ENCODE results near the gene BABAM2. TPM values are rescaled to one million over a fixed set of nuclear protein-coding genes. Genes with fewer than 3 reads are reported as not detected.

The BABAM2 gene
- total and polyA plus RNA-seq, 2 of the 4 experiments (the other 2 are of a cell fraction), result 20.9 to 23.1 TPM

DNA sequence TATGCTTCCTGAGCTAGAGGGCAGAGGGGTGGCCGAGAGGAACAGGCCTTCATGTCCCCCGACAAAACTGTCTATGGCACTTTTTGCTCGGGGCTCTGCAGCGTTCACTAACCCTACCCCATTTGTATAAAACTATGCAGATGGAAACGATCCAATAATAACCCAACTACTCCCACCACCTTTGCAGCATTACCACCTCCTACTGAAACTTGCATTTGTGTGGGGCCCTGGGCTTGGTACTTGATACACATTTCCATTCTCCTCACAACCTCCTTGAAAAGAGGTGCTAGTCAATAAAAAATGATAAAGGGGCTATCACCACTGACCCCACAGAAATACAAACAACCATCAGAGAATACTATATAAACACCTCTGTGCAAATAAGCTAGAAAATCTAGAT lies 438.7 kb downstream of the BABAM2 start:
- no peak overlapping the region; the same call in 1 of the 2 replicates for H3K18ac ChIP-seq (ENCODE audit: low read depth, low read length)
- no peak for DNase-seq
- 94% methylated on average over 5 of the region's 5 CpGs; no CpG with 5 or more reads in 1 of the 2 experiments for WGBS, 2 experiments (ENCODE audit: extremely low coverage in 2 of 2, insufficient read length in 1 of 2)
- H2AK9ac ChIP-seq (replicated peaks; ENCODE audit: low read depth, low read length, poor library complexity), result no peak overlapping the region
- no peak overlapping the region for H3K4ac ChIP-seq (ENCODE audit: low read depth, low read length)
- dilution Hi-C loops (cut with HindIII; ENCODE audit: low sequenced_read_pairs, unreplicated experiment), result no loop called here
- no peak for ATAC-seq (ENCODE audit: low read depth)
- H3K27me3 ChIP-seq (ENCODE audit: control insufficient read depth, insufficient read depth, low read length), result no peaks in the 10 kb centered on the region
- H2BK15ac ChIP-seq (ENCODE audit: low read depth, low read length), result no peak overlapping the region
- H4K91ac ChIP-seq (ENCODE audit: insufficient read depth, low read depth, low read length), result no peak overlapping the region
- H3K36me3 ChIP-seq (ENCODE audit: control insufficient read depth, insufficient read depth, low read length), result no peaks in the 10 kb centered on the region
- TF ChIP-seq MXI1 (IDR thresholded peaks at IDR 0.05; ENCODE audit: borderline replicate concordance, low read depth, low read length) (no peak), RCOR1 (IDR thresholded peaks at IDR 0.05; ENCODE audit: insufficient replicate concordance, low read length) (no peak), RFX5 (IDR thresholded peaks at IDR 0.05; ENCODE audit: low read depth, low read length) (no peak), BHLHE40 (IDR thresholded peaks at IDR 0.05; ENCODE audit: low read depth, low read length) (no peak), POLR2A (IDR thresholded peaks at IDR 0.05; ENCODE audit: low read depth, low read length) (no peak), CEBPB (IDR thresholded peaks at IDR 0.05; ENCODE audit: low read depth, low read length) (no peak), RAD21 (IDR thresholded peaks at IDR 0.05; ENCODE audit: low read length) (no peak), FOS (IDR thresholded peaks at IDR 0.05; ENCODE audit: low read depth, low read length) (no peak)
- TF ChIP-seq, protein P1, sequence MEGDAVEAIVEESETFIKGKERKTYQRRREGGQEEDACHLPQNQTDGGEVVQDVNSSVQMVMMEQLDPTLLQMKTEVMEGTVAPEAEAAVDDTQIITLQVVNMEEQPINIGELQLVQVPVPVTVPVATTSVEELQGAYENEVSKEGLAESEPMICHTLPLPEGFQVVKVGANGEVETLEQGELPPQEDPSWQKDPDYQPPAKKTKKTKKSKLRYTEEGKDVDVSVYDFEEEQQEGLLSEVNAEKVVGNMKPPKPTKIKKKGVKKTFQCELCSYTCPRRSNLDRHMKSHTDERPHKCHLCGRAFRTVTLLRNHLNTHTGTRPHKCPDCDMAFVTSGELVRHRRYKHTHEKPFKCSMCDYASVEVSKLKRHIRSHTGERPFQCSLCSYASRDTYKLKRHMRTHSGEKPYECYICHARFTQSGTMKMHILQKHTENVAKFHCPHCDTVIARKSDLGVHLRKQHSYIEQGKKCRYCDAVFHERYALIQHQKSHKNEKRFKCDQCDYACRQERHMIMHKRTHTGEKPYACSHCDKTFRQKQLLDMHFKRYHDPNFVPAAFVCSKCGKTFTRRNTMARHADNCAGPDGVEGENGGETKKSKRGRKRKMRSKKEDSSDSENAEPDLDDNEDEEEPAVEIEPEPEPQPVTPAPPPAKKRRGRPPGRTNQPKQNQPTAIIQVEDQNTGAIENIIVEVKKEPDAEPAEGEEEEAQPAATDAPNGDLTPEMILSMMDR (conservative IDR thresholded peaks at IDR 0.05; ENCODE audit: low read depth, low read length), result no peak
- TF ChIP-seq, protein P2, sequence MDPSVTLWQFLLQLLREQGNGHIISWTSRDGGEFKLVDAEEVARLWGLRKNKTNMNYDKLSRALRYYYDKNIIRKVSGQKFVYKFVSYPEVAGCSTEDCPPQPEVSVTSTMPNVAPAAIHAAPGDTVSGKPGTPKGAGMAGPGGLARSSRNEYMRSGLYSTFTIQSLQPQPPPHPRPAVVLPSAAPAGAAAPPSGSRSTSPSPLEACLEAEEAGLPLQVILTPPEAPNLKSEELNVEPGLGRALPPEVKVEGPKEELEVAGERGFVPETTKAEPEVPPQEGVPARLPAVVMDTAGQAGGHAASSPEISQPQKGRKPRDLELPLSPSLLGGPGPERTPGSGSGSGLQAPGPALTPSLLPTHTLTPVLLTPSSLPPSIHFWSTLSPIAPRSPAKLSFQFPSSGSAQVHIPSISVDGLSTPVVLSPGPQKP (IDR thresholded peaks at IDR 0.05; ENCODE audit: borderline replicate concordance, low read depth, low read length), result no peak
- TF ChIP-seq, protein P3, sequence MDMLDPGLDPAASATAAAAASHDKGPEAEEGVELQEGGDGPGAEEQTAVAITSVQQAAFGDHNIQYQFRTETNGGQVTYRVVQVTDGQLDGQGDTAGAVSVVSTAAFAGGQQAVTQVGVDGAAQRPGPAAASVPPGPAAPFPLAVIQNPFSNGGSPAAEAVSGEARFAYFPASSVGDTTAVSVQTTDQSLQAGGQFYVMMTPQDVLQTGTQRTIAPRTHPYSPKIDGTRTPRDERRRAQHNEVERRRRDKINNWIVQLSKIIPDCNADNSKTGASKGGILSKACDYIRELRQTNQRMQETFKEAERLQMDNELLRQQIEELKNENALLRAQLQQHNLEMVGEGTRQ (IDR thresholded peaks at IDR 0.05; ENCODE audit: low read depth, low read length), result no peak
- H3K79me1 ChIP-seq (ENCODE audit: low read depth in 1 of 2, low read length in 2 of 2), result no peaks in the 10 kb centered on the region
- H2BK120ac ChIP-seq (ENCODE audit: low read depth, low read length), result no peak overlapping the region
- no peak overlapping the region for H3K56ac ChIP-seq (ENCODE audit: extremely low read depth, insufficient read depth, low read length)
- intact Hi-C loops (cut with micrococcal nuclease), result no loop called here
- H4K20me1 ChIP-seq (ENCODE audit: insufficient read depth, low read length), result no peaks in the 10 kb centered on the region
- CTCF ChIA-PET, result interaction anchor here (0.6 kb wide), 1 partner anchor 577 kb away, joined by 3 read pairs; no protein-coding TSS in a partner anchor
- POLR2A ChIA-PET (ENCODE audit: unreplicated experiment), result no interaction called here
- no peak overlapping the region for H4K8ac ChIP-seq (ENCODE audit: low read depth in 2 of 2, low read length in 2 of 2)
- H3K9me1 ChIP-seq (ENCODE audit: insufficient read depth, low read length), result peaks cover 10% of the 10 kb centered on the region; the same call in 1 of the 2 replicates
- no peak overlapping the region for H2AFZ ChIP-seq (replicated peaks; ENCODE audit: low read length, poor library complexity)
- no peak overlapping the region for H2AK5ac ChIP-seq (ENCODE audit: low read depth, low read length)
- in situ Hi-C loops (cut with MboI; ENCODE audit: low sequenced_read_pairs), result no loop called here
- H4K5ac ChIP-seq (ENCODE audit: low read depth, low read length), result no peak overlapping the region; the same call in 1 of the 2 replicates
- no peak overlapping the region for H2BK20ac ChIP-seq (ENCODE audit: low read depth, low read length)
- no peaks in the 10 kb centered on the region for H3K9me3 ChIP-seq (ENCODE audit: control insufficient read depth, insufficient read depth, low read length)
- H2BK5ac ChIP-seq (ENCODE audit: low read depth, low read length, poor library complexity, severe bottlenecking), result no peak overlapping the region
- no peak overlapping the region for H3K9ac ChIP-seq (ENCODE audit: low read depth, low read length)
- no peak overlapping the region for H3K14ac ChIP-seq (replicated peaks; ENCODE audit: low read depth, low read length)
- BruUV-seq (replicated peaks), result no TSS peak
- H3K27ac ChIP-seq (ENCODE audit: insufficient read depth, low read length), result no peak overlapping the region
- H3K4me3 ChIP-seq (ENCODE audit: insufficient read depth, low read depth, low read length), result no peak overlapping the region
- H3K4me1 ChIP-seq (ENCODE audit: control insufficient read depth, insufficient read depth, low read length), result peaks cover 22% of the 10 kb centered on the region; the same call in 1 of the 2 replicates
- no peak overlapping the region for H3K4me2 ChIP-seq (ENCODE audit: low read depth, low read length)
- H3K23ac ChIP-seq (ENCODE audit: low read depth, low read length), result no peak overlapping the region
